NCI-H146 treated with DMSO at 0.1 percent for 48 hours (cell line): ENCODE data around the gene BMX.

Source experiments
- DNase-seq: peaks from one replicate; lab custom pipeline; 2025; ENCODE audit not compliant: unreplicated experiment; lab: John Stamatoyannopoulos, UW

Gene BMX

DNA sequence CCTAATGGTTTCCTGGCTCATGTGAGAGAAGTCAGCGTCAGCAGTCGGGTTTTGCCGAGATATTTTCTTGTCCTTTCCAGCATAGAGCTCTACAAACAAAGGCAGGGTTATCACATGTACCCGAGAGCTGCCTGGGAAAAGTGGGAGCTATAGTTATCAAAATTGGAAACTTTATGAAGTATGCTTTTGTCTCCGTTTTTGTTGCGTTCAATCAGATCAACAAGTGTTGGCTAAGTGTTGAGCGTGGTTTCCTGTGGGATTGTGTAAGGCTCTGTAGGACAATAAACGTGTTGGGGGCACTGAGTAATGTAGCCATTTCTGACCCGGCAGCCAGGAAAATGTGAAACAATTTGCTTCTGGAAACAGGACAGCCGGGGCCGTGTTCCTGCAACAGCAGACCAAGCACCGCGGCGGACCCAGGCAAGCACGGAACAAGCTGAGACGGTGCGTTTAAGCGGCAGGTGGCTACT, at the start of gene BMX:
TSS of gene BMX (plus strand) at position 311 of the 470 bp plus-strand sequence. CDS start 7,547 bp downstream, outside the sequence.
- DNase-seq: no peak

DNA sequence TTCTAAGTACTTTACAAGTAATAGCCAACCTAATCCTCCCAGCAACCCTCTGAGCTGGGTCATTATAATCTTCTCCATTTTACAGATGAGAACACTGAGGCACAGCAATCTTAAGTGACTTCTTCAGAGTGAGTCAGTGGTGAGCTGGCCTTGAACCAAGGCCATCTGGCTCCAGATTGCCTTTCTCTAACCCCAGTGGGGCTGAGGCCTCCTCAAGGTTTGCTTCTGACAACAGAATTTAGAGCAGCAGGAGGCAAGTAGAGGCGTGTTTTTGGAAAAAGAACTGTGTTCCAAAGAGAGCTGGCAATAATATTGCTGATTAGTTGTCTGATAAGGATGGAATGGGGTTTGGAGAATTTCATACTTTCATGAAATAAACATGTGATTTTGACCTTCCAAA, 48.7 kb upstream of the BMX start:
- DNase-seq: no peak

DNA sequence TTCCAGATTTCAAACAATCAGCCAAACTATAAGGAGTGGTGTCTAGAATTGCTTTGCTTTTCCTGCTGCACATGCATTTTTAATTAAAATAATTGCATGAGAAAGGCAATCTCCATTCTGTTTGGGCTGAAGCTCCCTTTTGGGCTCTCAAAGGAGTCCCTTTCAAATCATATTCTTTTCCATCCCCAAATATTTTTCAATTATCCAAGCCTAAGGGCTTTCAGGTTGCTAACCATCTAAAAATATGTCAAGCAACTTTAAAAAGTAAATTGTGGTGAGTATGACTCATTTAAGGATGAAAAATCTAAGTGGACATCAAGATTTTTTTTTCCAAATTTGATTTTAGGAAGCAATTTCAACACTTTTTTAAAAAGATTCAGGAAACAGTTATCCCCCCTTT, 35.9 kb upstream of the BMX start:
- no peak for DNase-seq

DNA sequence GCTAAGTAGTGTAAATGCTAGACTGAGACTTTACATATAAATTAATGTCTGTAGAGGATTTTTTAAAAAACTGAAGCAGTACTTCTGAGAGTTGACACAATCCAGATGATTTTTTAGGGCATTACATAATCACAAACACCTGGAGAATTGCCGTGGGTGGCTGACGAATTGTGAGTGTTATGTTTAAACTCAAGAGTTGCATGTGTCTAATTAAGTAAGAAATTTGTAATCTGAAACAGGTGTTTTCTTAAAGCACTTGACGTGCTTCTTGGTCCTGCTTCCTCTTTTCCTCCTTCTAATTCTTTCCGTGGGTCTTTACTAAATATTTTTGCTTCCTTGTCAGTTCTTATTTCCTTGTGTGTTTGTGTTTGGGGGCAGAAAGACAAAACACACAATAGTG, 35.3 kb upstream of the BMX start:
- DNase-seq: no peak

DNA sequence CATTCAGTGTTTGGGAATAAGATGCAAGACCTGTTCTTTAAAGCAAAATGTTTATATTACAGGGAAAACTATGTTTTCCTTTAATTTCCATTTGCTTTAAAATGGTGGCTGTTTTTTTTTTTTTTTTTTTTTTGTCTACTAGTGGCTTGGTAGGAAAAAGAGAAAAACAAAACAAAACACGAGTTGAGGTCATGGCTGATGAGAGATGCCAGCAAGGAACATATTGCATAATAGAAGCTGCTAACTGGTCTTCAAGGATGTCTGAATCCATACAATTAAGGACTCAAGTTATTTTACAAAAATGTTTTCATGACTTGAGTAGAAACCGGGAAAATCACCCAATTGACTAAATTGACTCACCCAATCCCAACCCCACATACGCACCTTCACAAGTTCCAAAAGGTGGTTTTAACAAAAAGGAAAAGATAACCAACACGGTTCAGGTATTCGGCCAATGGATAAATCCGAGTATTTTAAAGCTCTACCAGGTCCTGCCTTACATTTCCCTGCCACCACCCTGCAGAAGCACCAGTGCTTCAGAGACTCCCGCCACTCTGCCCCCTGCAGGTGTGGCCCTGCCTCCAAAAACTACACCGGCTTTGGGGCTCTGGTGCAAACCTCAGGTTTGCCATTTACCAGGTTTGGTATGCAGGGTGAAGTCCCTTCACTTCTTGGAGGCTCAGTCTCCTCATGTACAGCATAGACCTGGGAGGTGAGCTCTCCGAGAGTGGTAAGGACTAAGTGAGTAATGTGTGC, 34.5 kb upstream of the BMX start:
- no peak for DNase-seq

DNA sequence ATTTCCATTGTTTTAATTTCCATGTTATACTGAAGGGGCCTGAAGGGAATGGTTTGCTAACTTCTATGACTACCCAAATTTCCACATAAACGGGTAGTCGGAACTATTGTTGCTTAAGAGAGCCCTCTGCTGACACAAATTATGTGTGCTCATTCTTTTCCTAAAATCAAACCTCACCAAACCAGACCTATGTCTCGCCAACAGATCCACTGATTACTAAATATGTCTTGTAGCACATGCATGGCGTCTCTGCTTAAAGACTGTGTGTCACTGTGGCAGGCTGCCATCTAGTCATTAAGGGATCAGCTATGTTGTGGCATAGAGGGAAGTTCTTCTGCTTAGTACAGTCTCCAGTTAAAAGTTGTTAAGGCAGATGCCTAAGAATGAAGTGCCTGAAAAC, 32.6 kb upstream of the BMX start:
- DNase-seq: no peak

DNA sequence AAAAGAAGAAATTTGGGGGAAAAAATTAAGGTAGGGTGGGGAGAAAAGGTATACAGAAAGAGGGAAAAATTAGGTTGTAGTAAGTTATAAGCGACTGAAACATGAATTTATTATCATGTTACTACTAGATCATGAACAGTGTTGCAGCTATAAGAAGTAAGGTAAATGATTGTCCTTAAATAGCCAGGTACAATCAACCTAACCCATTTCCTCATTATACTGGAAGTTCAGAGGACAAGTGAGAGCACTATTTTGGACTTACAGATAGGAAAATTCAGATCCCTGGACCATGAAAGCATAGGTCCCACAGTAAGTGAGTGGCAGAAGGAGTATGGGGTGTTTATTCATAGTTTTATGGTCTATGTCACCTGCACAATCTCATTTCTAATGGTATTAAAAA, 31.0 kb upstream of the BMX start:
- no peak for DNase-seq

DNA sequence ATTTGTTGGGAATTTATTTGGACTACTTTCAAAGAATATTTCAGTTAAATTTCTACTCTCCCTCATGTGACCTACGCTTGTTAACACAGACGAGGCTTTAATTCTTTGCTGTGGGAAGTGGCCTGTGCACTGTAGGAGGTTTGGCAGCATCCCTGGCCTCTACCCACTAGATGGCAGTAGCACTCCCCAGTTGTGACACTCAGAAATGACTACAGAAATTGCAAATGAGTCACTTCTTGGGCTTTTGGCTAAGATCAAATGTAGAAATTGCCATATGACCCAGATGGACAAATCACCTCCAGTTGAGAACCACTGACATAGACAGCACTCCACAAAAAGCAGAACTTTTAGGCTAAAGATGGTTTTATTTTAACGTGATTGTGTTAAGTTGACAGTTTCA, 29.6 kb upstream of the BMX start:
- peak; percentile 2 for DNase-seq

DNA sequence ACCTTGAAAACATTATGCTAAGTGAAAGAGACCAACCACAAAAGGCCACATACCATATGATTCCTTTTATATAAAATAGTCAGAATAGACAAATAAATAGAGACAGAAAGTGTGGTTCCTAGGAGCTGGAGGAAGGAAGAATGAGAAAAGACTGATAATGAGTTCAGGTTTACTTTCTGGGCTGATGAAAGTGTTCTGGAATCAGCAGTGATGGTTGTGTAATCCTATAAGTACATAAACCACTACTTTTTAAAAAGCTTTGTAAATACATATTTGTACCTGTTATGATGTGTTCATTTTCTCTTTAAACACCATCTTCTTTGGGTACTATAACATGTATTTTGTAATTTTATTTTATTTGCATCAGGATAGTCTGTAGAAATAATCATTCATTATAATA, 28.1 kb upstream of the BMX start:
- DNase-seq: no peak

DNA sequence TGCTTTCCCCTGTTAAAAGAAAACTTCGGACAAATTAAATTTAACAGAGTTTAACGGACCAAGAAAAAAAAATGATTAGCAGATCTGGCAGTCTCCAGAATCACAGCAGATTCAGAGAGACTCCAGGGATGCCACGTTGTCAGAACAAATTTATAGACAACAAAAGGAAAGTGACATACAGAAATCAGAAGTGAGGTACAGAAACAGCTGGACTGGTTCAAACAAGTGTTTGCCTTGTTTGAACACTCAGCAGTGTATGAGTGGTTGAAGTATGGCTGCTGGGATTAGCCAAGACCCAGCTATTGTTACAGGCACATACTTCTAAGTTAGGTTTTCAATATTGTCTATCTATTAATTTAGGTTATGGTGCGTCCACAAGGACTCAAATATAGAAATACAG, 26.6 kb upstream of the BMX start:
- no peak for DNase-seq

DNA sequence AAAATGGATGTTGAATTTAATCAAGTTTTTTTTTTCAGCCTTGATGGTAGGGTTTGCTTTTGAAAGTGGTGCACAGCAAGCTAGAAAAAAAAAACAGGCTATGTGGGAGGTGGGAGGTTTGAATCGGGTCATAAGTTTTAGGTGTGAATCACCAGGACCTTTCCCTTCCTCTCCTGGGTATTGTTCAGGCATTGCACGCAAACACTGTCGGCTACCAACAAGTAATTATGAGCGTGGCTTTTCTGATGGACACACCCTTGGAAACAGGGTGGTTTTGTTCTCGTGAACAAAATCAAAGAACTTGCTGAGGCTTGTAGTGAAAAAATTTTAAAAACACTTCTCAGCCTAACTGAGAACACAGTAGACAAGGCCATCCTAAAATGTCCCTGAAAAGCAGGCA, 25.6 kb upstream of the BMX start:
- DNase-seq: no peak

DNA sequence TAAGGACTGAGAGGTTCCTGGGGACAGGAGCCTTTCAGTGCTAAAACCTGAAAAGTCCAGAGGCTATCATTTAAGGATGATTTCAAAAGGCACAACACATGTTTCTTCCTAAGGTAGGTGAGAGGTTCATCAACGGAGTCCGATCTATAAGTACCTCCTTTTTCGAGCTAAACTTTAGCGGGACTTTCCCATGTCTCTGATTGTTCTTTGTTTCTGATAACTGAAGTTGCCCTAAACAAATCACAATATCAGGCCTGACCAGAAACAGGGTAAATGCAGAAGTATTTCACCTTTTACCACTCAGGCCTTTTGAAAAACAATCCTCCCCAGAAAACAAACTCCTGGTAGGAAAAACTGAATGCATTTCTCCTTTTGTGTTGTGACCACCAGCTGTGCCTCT, 25.1 kb upstream of the BMX start:
- DNase-seq: no peak

DNA sequence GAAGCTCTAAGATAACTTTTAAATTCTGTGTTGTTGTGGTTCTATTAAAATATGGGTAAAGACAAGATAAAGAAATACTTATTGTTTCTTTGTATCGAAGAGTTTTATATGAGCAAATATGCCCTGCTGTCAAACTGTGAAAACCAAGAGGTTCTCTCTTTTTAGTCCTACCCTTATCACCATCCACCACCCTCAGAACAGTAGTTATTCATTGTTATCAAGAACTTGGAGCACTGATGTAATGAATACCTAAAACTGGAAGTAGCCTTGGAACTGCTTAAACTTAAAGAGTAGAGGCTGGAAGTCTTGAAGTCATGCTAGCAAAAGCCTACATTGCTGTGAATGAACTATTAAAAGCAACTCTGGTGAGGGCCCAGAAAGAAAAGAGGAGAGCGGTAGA, 16.7 kb upstream of the BMX start:
- no peak for DNase-seq

DNA sequence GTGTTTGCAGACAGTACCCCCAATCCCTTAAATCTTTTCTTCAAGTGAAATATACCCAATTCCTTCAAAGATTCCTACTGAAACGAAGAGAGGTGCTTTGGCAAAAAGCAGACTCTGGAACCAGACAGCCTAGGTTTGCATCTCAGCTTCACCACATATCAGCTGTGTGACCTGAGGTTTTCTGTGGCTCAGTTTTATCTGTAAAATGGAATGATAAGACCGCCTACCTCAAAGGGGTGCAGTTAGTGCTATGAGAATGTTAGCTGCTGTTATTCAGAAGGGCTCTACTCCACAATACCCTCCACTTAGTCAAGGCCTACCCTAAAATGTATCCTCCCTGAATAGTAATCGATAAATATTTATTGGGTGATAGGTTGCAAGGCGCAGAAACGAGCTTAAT, 8.1 kb upstream of the BMX start:
- DNase-seq: no peak

DNA sequence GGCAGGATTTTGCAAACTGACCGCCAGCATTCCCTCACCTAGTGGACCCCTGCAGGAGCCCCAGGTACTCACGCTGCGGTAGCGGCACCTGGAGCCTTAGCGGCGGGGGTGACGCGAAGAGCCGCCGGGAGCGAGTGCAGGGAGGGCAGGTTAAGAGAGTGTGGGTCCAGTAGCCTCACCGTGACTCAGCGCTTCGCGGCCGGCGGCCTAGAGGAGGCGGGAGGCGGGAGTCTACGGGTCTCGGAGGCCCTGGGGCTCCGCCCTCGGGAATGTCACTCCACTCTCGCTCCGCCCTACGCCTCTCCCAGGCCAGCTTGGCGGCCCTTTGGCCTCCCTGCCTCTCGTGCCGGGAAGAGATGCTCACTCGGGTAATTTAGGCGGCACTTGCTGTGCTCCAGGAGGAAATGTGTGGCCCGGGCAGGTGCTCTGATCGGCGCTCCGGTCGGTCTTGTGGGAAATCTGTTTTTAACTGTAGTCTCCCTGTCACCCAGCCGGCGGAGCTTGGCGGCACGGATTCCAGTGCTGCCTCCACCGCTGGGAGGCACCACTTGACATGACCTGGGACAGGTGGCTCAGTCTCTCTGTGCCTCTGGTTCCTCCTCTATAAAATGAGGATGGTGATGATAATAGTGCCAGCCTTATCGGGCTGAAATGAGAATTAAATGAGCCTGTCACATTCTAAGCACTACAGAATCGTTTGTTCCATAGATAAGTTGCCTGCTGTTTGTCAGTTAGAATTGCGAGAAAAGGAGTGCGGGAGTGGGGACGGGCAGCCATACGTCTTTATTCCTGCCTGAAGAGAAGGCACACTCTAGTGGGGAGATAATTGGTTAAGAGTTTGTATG, 7.3 kb upstream of the BMX start, which contains the start of gene PIR:
TSS of gene PIR (minus strand) at position 216 of the 845 bp plus-strand sequence. CDS start 2,076 bp downstream, outside the sequence.
- DNase-seq: peak; percentile 70

DNA sequence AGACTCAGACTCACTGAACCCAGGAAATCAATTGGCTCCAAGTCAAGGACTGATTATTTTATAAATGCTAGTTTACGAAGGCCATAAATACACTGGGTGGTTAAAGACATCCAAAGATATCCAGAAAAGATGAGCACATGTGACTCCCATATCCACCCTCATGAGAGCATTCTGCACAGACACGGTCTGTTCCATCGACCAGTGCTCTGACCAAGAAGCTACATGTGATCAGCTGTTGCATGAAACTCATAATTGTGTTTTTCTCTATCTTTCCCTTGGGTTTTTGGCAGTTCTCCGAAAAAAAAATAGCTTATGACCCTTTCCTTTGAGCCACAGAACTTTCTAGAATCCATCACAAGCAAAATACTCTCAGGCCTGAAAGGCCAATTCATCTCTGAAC, 4.8 kb upstream of the BMX start:
- no peak for DNase-seq

DNA sequence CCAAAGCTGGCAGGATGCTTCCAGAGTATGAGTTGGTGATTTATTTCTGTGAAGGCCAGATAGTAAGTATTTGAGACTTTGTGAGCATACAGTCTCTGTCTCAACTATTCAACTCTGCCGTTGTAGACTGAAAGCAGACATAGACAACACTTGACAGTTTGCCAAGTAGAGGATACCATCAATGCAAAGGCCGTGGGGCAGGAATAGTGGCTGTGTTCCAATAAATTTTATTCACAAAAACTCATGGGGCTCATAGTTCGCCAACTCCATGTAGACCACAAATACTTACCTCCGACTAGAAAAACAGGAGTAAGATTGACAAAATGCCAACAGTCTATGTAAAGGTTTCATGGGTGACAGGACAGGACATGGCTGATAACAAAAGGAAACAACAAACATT, 3.8 kb upstream of the BMX start:
- DNase-seq: no peak

DNA sequence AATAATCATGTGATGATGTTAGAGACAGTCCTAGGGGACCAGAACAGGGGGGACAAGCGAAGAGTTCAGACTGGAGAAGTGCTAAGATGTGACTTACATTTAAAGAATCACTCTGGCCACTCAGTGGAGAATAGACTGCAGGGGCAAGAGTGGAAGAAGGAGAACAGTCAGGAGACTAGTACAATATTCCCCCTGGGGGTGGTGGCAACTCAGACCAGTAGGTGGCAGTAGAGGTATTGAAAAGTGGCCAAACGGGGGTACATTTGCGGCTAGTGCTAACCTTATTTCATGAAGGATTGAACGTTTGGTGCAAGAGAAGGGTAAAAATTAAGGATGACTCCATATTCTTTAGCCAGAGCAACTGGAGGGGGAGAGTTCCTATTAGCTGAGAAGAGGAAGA, 2.7 kb upstream of the BMX start:
- peak; percentile 17 for DNase-seq

DNA sequence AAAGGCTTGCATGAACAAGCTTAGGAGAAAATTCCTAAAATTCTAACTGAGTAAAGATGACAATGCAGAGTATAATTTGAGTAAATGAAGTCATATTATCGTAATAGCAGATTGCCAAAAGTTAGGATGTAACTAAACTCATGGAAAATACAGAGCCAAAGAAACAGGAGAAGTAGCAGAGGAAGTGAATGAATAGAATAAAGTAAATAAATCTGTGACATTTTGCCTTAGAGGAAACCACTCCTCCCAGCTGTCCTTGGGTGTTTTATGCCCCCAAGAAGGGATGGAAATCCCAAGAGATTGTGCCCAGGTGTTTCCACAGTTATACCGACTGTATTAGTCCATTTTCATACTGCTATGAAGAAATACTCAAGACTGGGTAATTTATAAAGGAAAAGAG, 1.9 kb upstream of the BMX start:
- no peak for DNase-seq

DNA sequence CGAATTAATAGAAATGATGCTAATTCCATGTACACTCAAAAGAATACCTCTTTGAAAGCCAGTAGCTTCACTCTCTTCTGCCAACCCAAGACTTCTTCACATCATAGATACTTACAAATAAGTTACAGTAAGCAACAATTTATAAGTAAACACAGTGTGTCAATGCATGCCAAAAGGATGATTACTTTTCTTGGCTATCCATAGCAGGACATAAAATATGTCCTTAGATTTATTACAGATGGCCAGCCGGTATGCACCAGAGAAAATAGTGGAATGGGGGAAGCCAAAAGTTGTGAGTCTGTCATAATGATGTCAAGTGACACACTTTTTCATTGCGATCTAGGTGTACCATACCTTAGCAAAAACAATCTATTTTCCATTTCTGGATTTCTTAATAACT, 631 bp upstream of the BMX start:
- no peak for DNase-seq

DNA sequence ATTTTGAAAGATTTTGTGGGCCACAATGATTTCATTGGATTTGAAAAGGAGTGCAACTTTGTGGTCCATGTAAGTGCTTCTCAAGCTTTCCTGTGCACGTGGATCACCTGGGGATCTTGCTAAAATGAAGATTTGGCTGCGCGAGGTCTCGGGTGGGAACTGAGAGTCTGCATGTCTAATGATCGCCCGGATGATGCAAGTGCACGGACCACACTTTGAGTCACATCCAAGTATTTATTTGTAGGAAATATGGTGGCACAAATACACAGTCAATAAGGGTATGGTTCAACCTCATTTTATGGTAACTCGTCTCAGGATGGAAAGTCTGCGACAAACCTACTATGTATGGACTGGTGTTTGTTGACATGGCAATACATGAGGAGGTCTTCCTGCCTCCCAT, 899 bp downstream of the BMX start:
- no peak for DNase-seq

DNA sequence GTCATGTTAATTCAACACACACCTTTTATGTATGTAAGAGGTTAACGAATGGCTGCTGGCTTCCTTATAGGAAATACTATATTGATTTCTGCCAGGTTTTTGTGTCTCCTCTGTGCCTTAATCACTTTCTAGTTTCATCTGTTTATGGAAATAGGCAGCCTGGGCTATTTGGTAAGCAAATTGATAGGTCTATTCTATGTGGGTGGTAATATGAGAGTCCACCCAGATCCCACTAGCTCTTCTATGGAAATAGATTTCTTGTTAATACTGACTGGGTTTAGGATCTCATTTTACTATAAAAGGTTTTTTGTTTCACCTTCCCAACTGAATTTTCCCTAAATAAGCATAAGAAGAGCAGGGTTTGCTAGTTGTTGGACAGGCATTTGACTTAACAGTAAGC, 4.1 kb downstream of the BMX start:
- no peak for DNase-seq
